ENCODE data around the gene PHOX2B. TPM values are rescaled to one million over a fixed set of nuclear protein-coding genes. Genes with fewer than 3 reads are reported as not detected.

Gene PHOX2B
- total RNA-seq, 1 experiment from 2014 or later = 0.09 TPM

- intact Hi-C loops (cut with micrococcal nuclease; ENCODE audit: unreplicated experiment) = no loop called here
- peaks cover 45% of the 10 kb centered on the region for H3K27me3 ChIP-seq (replicated peaks; ENCODE audit: insufficient read depth, low read depth, low read length, poor library complexity)
- BruUV-seq (replicated peaks) = no TSS peak
These were observed 16.9 kb downstream of the PHOX2B start for GRCh38 chr4:41731569-41732126.

GRCh38 chr4:41728573-41728913 lies 20.0 kb downstream of the PHOX2B start:
- no peak for DNase-seq (ENCODE audit: low spot score)
- CTCF ChIA-PET = no interaction called here
- TF ChIP-seq CTCF (conservative IDR thresholded peaks at IDR 0.05; ENCODE audit: low read depth, low read length) (no peak), EZH2 (IDR thresholded peaks at IDR 0.05; ENCODE audit: borderline replicate concordance, low read depth, low read length, poor library complexity, severe bottlenecking) (no peak)
- H3K36me3 ChIP-seq (ENCODE audit: insufficient read depth, low read length, poor library complexity, severe bottlenecking) = no peaks in the 10 kb centered on the region
- BruUV-seq (replicated peaks) = no TSS peak
- H3K4me1 ChIP-seq (ENCODE audit: insufficient read depth, low read length, poor library complexity, severe bottlenecking) = no peaks in the 10 kb centered on the region
- H3K27ac ChIP-seq (ENCODE audit: low read depth, low read length, poor library complexity, severe bottlenecking) = no peak overlapping the region
- POLR2A ChIA-PET (ENCODE audit: low non-redundant PET) = no interaction called here
- H3K9me3 ChIP-seq (ENCODE audit: low read depth, low read length, poor library complexity, severe bottlenecking) = peaks cover 6% of the 10 kb centered on the region
- intact Hi-C loops (cut with micrococcal nuclease; ENCODE audit: unreplicated experiment) = no loop called here
- H3K27me3 ChIP-seq (replicated peaks; ENCODE audit: insufficient read depth, low read depth, low read length, poor library complexity) = peaks cover 44% of the 10 kb centered on the region
- H3K4me3 ChIP-seq (ENCODE audit: low read depth, low read length, poor library complexity, severe bottlenecking) = no peak overlapping the region

More at GRCh38 chr4:41731569-41732126, 16.9 kb downstream of the PHOX2B start:
- Histone ChIP-seq H3K4me1 (ENCODE audit: insufficient read depth, low read length, poor library complexity, severe bottlenecking) (no peaks in the 10 kb centered on the region), H3K4me3 (ENCODE audit: low read depth, low read length, poor library complexity, severe bottlenecking) (no peak overlapping the region), H3K27ac (ENCODE audit: low read depth, low read length, poor library complexity, severe bottlenecking) (no peak overlapping the region), H3K9me3 (ENCODE audit: low read depth, low read length, poor library complexity, severe bottlenecking) (no peaks in the 10 kb centered on the region), H3K36me3 (ENCODE audit: insufficient read depth, low read length, poor library complexity, severe bottlenecking) (no peaks in the 10 kb centered on the region)
- ChIA-PET POLR2A (ENCODE audit: low non-redundant PET) (no interaction called here), CTCF (no interaction called here)
- TF ChIP-seq CTCF (conservative IDR thresholded peaks at IDR 0.05; ENCODE audit: low read depth, low read length) (no peak), EZH2 (IDR thresholded peaks at IDR 0.05; ENCODE audit: borderline replicate concordance, low read depth, low read length, poor library complexity, severe bottlenecking) (no peak)
- no peak for DNase-seq (ENCODE audit: low spot score)

GRCh38 chr4:41727861-41728572 lies 20.5 kb downstream of the PHOX2B start:
- POLR2A ChIA-PET (ENCODE audit: low non-redundant PET) = no interaction called here
- BruUV-seq (replicated peaks) = no TSS peak
- H3K27me3 ChIP-seq (replicated peaks; ENCODE audit: insufficient read depth, low read depth, low read length, poor library complexity) = peaks cover 44% of the 10 kb centered on the region

More at GRCh38 chr4:41727861-41728572, 20.5 kb downstream of the PHOX2B start:
- Histone ChIP-seq H3K27ac (ENCODE audit: low read depth, low read length, poor library complexity, severe bottlenecking) (no peak overlapping the region), H3K4me1 (ENCODE audit: insufficient read depth, low read length, poor library complexity, severe bottlenecking) (no peaks in the 10 kb centered on the region), H3K4me3 (ENCODE audit: low read depth, low read length, poor library complexity, severe bottlenecking) (no peak overlapping the region), H3K9me3 (ENCODE audit: low read depth, low read length, poor library complexity, severe bottlenecking) (peaks cover 6% of the 10 kb centered on the region), H3K36me3 (ENCODE audit: insufficient read depth, low read length, poor library complexity, severe bottlenecking) (no peaks in the 10 kb centered on the region)
- intact Hi-C loops (cut with micrococcal nuclease; ENCODE audit: unreplicated experiment) = no loop called here
- CTCF ChIA-PET = no interaction called here
- DNase-seq (ENCODE audit: low spot score) = no peak
- TF ChIP-seq EZH2 (IDR thresholded peaks at IDR 0.05; ENCODE audit: borderline replicate concordance, low read depth, low read length, poor library complexity, severe bottlenecking) (no peak), CTCF (conservative IDR thresholded peaks at IDR 0.05; ENCODE audit: low read depth, low read length) (no peak)

Measured in A673 (cell line).